Adipose tissue (tissue), 3 donors: ENCODE measurements around the gene CSTPP1. TPM values are rescaled to one million over a fixed set of nuclear protein-coding genes. Genes with fewer than 3 reads are reported as not detected.

Source experiments
- H3K27ac ChIP-seq: one replicate; pipeline ENCODE4 v1.5.1; 2013; ENCODE audit warnings: low read depth, low read length
- WGBS, 3 donors: extraction: QIAGEN DNeasy Blood & Tissue Kit; methylation state at CpG; one replicate each; pipeline ENCODE4 v1.1.7; 2013; 5-methylcytosine and 5-hydroxymethylcytosine counted together
- polyA plus RNA-seq, 3 donors: library from polyadenylated mRNA; stranded (reverse); fragments of 200-250 nt; gene quantifications; one replicate each; pipeline ENCODE4 v1.2.3, GENCODE V29; 2013
- donor health status: healthy with polysubstance abuse.
- donor health status: Bipolar disorder and iron deficiency.
- donor health status: healthy.

CSTPP1 gene
- polyA plus RNA-seq, 3 donors, result 10.2 to 26.9 (median 12.0) TPM

GRCh38 chr11:47177229-47177845 is 240.8 kb downstream of the CSTPP1 start:
- 1 to 3% (median 2%) methylated on average over 21 of the region's 21 CpGs for WGBS, 3 donors
- peak overlapping the region; percentile 29 for H3K27ac ChIP-seq

- WGBS, 3 donors, result 43 to 53% (median 52%) methylated on average over 4 to 6 of the region's 6 CpGs
- peak overlapping the region; percentile 29 for H3K27ac ChIP-seq
These were observed 241.3 kb downstream of the CSTPP1 start for GRCh38 chr11:47177846-47178245.

GRCh38 chr11:47178316-47178715 is 241.8 kb downstream of the CSTPP1 start:
- WGBS, 3 donors, result 82 to 90% (median 88%) methylated on average over 11 of the region's 11 CpGs
- no peak overlapping the region for H3K27ac ChIP-seq

GRCh38 chr11:47178737-47179654 is 242.4 kb downstream of the CSTPP1 start:
- 94 to 95% (median 94%) methylated on average over 23 of the region's 23 CpGs for WGBS, 3 donors
- H3K27ac ChIP-seq, result no peak overlapping the region

- no peak overlapping the region for H3K27ac ChIP-seq
- 92 to 94% (median 92%) methylated on average over 1 of the region's 1 CpG for WGBS, 3 donors
These were observed 243.1 kb downstream of the CSTPP1 start for GRCh38 chr11:47179655-47179991.

- no peak overlapping the region for H3K27ac ChIP-seq
- 92 to 95% (median 93%) methylated on average over 35 of the region's 35 CpGs for WGBS, 3 donors
These were observed 243.6 kb downstream of the CSTPP1 start for GRCh38 chr11:47180006-47180787.

GRCh38 chr11:47181271-47181670 is 244.7 kb downstream of the CSTPP1 start:
- WGBS, 3 donors, result 89 to 95% (median 91%) methylated on average over 6 of the region's 6 CpGs
- no peak overlapping the region for H3K27ac ChIP-seq

GRCh38 chr11:47182380-47182779 is 245.8 kb downstream of the CSTPP1 start:
- no peak overlapping the region for H3K27ac ChIP-seq
- WGBS, 3 donors, result 92 to 95% (median 93%) methylated on average over 17 of the region's 17 CpGs

GRCh38 chr11:47183031-47183856 is 246.7 kb downstream of the CSTPP1 start:
- no peak overlapping the region for H3K27ac ChIP-seq
- WGBS, 3 donors, result 87 to 93% (median 91%) methylated on average over 25 of the region's 25 CpGs

- no peak overlapping the region for H3K27ac ChIP-seq
- WGBS, 3 donors, result 61 to 89% (median 76%) methylated on average over 7 of the region's 7 CpGs
These were observed 247.4 kb downstream of the CSTPP1 start for GRCh38 chr11:47183969-47184368.

GRCh38 chr11:47184711-47185304 is 248.2 kb downstream of the CSTPP1 start:
- WGBS, 3 donors, result 28 to 65% (median 45%) methylated on average over 13 of the region's 13 CpGs

GRCh38 chr11:47185305-47186075 is 248.9 kb downstream of the CSTPP1 start:
- H3K27ac ChIP-seq, result no peak overlapping the region
- WGBS, 3 donors, result 3 to 14% (median 7%) methylated on average over 40 to 50 of the region's 50 CpGs

More at GRCh38 chr11:47184711-47185304, 248.2 kb downstream of the CSTPP1 start:
- no peak overlapping the region for H3K27ac ChIP-seq

GRCh38 chr11:47186076-47186699 is 249.6 kb downstream of the CSTPP1 start, which contains the start of gene PACSIN3:
Gene PACSIN3 (minus strand): TSS chr11:47186434. CDS start chr11:47182727, 3,707 bp downstream.
- 0 to 1% (median 1%) methylated on average over 62 to 80 of the region's 80 CpGs for WGBS, 3 donors
- no peak within 1 kb of the TSS for H3K27ac ChIP-seq

- WGBS, 3 donors, result 2 to 4% (median 2%) methylated on average over 59 to 63 of the region's 63 CpGs
These were observed 250.4 kb downstream of the CSTPP1 start for GRCh38 chr11:47186700-47187695.

GRCh38 chr11:47187723-47188122 is 251.2 kb downstream of the CSTPP1 start:
- no peak overlapping the region for H3K27ac ChIP-seq
- 25 to 55% (median 39%) methylated on average over 5 of the region's 5 CpGs for WGBS, 3 donors

More at GRCh38 chr11:47186700-47187695, 250.4 kb downstream of the CSTPP1 start:
- H3K27ac ChIP-seq, result no peak overlapping the region
